Inferior parietal cortex (tissue), 1 donor: ENCODE results near the gene HTN3.
A peak's percentile ranks its signal among the peaks of the same experiment; 100 is the strongest.
"Not testable (repeated sequence)": the region's sequence is repeated elsewhere in the genome, so short reads cannot be mapped to it uniquely, and the experiment has no call there.

ENCODE experiments used
- DNase-seq: peaks from one replicate; pipeline ENCODE4 v3.0.0-alpha.2; 2016; ENCODE audit errors: extremely low spot score

Gene HTN3

DNA sequence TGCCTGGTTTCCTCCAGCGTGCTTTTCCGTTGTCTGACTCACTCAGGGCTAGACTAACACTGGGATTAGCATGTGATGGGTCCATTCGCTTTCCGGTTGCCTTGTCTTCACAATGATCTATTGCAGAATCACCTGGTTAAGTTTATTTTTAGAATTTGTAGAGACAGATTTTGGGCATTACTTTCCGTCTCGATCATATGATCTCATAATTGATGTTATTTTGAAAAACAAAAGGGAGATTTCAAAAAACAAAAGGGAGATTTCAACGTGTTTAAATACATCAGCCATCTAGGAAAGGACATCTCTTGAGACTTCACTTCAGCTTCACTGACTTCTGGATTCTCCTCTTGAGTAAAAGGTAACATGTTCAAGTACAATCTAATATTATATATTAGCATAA lies at the start of gene HTN3:
Gene HTN3, plus strand, starts transcription at position 301 of the 400 bp plus-strand sequence. CDS start 2,282 bp downstream, outside the sequence.
- not testable (repeated sequence) for DNase-seq

DNA sequence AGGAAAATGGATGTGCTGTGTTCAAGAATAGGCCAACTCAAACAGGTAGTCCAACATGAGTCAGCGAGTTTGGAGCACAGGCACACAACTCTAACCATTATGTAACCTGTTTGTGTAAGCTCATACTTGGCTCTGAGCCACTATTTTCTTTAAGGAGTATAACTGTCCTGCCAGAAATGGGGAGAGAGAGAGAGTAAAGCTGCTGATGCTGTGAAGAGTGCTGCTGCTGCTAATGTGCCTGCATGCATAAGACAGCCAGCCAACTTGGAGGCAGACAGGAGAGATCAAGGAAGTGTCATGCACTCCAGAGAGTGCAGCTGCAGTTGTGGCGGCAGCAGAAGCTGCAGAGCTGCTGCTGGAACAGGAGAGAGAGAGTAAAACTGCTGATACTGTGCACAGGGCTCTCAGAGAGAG lies 44.2 kb upstream of the HTN3 start:
- DNase-seq: peak; percentile 26

DNA sequence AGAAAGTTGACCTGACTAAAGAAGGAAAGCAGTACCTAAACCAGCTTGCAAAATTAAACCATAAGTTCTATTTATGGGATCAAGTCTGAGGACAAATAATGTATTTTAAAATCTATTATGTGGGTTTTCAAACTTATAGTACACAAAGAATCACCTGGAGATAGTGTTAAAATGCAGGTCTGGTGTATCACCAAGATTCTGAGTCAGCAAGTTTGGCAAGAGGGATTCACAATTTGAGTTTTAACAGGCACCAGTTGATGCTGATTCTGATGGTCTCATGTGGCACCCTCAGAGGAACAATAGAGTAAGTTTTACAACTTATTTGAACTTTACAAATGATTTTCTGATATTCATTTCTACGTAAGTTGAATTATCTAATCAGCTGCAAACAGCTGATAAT lies 41.6 kb upstream of the HTN3 start:
- DNase-seq: no peak

DNA sequence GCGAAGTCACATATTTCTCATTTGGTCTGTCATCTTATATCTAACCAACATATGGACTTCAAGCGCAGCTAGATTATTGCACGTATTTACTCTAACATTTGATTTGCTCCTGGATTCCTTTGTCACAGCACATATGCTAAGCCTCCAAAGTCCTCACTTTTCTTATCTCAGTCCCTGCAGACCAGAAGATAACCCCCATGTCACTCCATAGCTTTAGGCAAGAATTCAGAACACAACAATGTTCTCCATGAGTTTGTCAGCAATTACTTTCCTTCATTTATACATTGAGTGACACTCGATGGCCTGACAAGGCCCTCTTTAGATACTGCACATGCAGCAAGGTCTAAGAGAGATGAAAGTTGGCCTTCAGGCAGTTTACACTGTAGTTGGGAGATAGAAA lies 37.2 kb upstream of the HTN3 start:
- no peak for DNase-seq

DNA sequence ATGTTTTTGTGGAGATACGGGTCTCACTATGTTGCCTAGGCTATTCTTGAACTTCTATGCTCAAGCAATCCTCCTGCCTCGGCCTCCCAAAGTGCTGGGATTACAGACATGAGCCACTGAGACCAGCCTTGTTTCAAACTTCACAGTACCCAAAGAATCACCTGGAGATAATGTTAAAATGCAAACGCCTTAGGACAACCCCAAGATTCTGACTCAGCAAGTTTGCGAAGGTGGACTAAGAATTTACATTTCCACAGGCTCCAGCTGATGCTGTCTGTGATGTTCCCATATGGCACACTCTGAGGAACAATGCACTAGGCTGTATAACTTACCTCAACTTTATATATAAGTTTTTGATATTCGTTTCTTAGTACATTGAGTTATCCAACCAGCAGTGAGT lies 33.5 kb upstream of the HTN3 start:
- DNase-seq: no peak

DNA sequence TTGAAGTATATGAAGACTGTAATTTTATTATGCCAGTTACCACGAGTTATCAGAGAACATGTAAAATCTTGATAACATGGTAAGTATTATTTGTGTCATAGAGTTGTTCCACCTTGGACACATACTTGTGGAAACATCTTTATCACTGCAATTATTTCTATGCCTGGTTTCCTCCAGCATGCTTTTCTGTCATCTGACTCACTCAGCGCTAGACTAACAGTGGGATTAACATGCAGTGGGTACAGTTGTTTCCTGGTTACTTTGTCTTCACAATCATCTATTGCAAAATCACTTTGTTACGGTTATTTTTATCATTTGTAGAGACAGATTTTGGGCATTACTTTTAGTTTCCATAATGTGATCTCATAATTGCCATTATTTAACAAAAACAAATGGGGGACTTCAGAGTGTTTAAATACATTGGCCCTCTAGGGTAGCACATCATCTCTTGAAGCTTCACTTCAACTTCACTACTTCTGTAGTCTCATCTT lies 32.7 kb upstream of the HTN3 start, which contains the start of gene STATH:
Gene STATH, plus strand, starts transcription at position 441 of the 491 bp plus-strand sequence. CDS start 2,472 bp downstream, outside the sequence.
- no peak for DNase-seq

DNA sequence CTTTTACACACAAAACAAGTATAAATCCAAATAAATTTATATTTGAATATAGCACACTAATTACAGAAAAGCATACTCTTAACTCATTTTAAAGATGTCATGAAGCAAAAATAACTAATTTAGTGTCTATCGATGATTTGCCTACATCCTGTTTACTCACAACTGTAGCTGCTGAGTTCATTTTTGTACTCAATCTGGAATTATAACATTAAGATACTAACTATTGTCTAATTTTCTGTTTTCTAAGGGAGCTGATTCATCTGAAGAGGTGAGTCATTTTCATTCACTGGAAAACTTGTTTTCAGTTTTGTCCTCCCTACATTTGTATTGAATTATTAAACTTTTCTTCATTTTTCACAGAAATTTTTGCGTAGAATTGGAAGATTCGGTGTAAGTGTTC lies 28.8 kb upstream of the HTN3 start:
- no peak for DNase-seq

DNA sequence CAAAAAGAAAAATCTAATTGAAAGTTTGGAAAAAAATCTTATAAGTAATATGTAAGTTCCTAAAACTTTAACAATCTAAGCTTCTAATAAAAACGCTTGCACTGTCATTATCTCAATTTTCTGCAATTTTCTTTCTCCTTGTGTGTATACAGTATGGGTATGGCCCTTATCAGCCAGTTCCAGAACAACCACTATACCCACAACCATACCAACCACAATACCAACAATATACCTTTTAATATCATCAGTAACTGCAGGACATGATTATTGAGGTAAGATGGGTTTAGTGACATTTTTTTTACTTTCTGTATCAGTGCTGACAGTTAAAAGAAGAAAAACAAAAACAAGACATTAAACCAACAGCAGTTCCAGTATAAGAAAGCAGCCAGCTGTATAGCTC lies 27.5 kb upstream of the HTN3 start:
- no peak for DNase-seq

DNA sequence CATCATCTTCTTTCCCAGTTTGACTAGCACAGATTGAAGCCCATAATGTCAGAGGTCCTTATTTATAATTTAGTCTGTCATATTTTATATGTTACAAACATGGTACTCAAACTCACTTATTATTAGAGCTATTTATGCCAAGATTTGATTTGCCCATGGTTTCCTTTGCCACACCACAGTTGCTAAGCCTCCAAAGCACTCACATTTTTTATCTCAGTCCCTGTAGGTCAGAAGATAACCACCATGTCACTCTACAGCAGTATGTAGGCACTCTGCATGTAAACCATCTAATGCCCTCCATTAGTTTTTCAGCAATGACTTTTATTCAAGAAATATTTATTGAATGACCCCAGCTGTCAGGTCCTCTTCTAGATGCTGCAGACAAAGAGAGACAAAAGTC lies 25.8 kb upstream of the HTN3 start:
- DNase-seq: no peak

DNA sequence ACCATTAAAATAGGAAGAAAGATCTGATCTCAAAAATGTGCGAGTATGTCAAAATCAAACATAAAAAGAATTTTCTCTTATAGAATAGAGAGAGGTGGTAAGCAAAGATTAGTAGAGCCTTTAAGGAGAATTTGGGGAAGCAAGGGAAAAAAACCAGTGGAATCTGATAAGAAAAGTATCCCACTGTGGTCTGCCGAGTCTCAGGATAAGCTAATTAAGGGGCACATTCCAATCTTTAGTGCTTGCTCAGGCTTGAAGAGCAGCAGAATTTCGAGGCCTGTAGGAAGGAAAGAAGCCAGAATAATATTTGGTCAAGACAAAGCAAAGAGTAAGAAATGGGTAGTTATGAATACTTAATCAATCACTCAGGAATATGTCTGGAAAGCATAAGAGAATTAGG lies 19.5 kb upstream of the HTN3 start:
- DNase-seq: no peak

DNA sequence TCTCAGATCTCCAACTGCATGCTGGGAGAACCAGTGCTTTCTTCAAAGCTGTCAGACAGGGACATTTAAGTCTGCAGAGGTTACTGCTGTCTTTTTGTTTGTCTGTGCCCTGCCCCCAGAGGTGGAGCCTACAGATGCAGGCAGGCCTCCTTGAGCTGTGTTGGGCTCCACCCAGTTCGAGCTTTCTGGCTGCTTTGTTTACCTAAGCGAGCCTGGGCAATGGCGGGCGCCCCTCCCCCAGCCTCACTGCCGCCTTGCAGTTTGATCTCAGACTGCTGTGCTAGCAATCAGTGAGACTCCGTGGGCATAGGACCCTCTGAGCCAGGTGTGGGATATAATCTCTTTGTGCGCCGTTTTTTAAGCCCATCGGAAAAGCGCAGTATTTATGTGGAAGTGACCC lies 9.3 kb upstream of the HTN3 start:
- not testable (repeated sequence) for DNase-seq

DNA sequence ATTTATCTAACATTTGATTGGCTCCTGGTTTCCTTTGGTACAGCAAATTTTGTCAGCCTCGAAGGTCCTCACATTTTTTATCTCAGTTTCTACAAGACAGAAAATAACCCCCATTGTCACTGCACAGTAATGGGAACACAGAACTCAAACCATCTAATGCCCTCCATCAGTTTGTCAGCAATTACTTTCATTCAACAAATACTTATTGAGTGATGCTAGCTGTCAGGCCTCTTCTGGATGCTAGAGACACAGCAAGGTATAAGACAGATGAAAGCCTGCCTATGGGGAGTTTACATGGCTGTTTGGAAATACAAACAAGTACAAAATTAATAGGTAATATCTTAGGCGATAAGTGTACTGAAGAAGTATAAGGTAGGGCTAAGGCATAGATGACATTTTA lies 5.0 kb upstream of the HTN3 start:
- no peak for DNase-seq

DNA sequence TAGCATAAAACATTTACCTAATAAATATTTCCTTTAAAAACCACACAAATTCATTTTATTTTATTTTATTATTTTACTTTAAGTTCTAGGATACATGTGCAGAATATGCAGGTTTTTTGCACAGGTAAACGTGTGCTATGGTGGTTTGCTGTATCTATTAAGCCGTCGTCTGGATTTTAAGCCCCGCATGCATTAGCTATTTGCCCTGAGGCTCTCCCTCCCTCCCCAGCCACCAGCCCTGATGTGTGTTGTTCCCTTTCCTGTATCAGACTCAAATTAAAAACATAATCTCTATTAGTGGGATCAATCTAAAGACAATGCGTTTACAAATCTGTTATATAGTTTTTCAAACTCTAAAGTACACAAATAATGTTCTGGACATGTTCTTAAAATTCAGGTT lies 1.2 kb upstream of the HTN3 start:
- no peak for DNase-seq

DNA sequence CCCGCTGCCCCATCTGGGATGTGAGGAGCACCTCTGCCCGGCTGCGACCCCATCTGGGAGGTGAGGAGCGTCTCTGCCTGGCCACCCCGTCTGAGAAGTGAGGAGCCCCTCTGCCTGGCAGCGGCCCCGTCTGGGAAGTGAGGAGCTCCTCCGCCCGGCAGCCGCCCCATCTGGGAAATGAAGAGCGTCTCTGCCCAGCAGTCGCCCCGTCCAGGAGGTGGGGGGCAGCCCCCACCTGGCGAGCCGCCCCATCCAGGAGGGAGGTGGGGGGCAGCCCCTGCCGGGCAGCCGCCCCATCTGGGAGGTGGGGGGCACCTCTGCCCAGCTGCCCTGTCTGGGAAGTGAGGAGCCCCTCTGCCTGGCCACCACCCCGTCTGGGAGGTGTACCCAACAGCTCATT lies 9.3 kb downstream of the HTN3 start:
- not testable (repeated sequence) for DNase-seq

DNA sequence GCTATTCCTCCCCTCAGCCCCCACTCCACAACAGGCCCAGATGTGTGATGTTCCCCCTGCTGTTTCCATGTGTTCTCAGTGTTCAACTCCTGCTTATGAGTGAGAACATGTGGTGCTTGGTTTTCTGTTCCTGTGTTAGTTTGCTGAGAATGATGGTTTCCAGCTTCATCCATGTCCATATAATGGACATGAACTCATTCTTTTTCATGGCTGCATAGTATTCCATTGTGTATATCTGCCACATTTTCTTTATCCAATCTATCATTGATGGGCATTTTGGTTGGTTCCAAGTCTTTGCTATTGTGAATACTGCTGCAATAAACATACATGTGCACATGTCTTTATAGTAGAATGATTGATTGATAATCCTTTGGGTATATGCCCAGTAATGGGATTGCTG lies 11.7 kb downstream of the HTN3 start:
- DNase-seq: not testable (repeated sequence)

DNA sequence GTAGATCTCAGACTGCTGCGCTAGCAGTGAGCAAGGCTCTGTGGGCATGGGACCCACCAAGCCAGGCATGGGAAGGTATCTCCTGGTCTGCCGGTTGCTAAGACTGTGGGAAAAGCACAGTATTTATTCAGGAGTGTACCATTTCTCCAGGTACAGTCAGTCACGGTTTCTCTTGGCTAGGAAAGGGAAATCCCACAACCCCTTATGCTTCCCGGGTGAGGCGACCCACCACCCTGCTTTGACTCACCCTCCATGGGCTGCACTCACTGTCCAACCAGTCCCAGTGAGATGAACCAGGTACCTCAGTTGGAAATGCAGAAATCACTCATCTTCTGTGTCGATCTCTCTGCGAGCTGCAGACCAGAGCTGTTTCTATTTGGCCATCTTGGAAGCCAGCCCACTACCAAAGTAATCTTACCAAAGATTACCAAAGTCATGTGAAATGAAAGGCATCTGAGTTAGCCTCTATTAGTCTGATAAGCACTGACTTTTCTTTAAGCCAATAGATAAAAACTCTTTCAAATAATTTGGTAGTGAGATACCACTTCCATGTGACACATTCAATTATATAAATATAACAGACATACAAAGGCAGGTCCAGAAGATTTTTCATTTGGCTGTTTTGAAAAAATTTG lies 13.5 kb downstream of the HTN3 start:
- no peak for DNase-seq

DNA sequence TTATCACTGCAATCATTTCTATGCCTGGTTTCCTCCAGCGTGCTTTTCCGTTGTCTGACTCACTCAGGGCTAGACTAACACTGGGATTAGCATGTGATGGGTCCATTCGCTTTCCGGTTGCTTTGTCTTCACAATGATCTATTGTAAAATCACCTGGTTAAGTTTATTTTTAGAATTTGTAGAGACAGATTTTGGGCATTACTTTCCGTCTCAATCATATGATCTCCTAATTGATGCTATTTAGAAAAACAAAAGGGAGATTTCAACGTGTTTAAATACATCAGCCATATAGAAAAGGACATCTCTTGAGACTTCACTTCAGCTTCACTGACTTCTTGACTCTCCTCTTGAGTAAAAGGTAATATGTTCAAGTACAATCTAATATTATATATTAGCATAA lies 21.9 kb downstream of the HTN3 start, which contains the start of gene HTN1:
Gene HTN1, plus strand, starts transcription at position 301 of the 400 bp plus-strand sequence. CDS start 2,639 bp downstream, outside the sequence.
- not testable (repeated sequence) for DNase-seq

DNA sequence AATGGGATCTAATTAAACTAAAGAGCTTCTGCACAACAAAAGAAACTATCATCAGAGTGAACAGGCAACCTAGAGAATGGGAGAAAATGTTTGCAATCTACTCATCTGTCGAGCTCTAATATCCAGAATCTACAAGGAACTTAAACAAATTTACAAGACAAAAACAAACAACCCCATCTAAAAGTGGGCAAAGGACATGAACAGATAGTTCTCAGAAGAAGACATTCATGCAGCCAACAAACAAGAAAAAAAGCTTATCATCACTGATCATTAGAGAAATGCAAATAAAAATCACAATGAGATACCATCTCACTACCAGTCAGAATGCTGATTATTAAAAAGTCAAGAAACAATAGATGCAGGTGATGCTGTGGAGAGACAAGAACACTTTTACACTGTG lies 28.3 kb downstream of the HTN3 start:
- DNase-seq: not testable (repeated sequence)

DNA sequence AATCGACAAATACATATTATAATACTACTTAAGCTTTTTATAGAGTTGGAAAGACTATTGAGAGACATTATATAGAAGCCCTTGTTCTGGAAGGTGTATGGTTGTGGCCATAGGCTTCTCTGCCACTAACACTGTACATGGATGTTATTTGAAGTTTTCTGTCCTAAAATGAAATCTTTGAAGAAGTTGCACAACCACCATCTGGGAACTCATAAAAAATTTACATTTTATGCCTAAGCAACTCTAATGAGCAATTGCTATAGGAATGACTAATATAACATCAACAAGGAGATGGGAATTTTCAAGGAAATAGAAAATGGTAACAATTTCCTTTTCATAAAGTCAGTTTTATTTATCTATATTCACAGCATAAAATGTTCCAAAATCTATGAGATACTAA lies 29.4 kb downstream of the HTN3 start:
- DNase-seq: no peak

DNA sequence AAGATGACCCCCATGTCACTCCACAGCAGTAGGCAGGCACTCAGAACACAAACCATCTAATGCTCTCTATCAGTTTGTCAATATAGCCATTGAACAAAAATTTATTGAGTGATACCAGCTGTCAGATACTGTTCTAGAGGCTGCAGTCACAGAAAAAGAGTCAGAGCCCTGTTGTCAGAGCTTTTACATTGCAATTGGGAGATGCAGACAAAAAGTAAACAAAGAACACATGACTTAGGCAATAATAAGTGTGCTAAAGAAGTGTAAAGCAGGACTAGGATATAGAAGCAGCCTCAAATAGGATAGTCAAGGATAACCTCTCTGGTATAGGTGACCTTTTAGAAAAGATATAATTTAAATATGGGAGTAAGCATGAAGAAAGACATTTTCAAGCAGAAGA lies 30.9 kb downstream of the HTN3 start:
- no peak for DNase-seq

DNA sequence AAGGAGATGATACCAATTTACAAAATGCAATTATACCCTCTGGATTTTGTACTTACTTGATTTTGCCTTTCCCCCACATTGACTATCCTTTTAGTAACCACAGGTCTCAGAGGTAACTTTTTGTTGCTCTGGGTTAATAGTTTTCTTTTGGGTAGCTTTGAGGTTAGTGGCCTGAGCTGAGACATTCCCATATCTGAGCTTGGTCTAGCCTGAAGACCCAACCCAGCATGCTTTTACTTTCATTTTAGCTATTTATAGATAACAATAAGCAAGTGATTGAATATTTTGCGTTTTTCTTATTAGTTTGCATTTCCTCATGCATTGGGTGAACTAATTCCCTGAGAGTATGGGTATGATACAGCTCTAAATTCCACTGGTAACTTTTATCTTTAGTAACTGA lies 33.7 kb downstream of the HTN3 start:
- no peak for DNase-seq

DNA sequence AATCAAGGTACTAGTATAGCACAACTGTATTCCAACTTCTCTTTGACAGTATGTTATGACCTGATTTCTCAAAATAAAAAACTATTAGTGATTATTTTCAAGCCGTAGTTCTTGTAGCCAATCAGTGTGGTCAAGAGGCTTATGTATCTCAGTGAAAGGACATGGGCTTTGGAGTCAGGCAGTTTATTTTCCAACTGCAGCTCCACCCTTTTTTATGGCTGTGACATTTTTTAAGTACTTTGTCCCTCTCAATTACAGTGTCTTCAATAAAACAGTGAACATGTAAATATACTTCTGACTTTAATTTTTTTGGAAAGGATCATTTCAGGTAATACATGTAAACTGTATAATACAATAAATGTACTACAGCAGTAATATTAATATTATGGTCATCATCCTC lies 51.9 kb downstream of the HTN3 start:
- no peak for DNase-seq
